HG03460 (cell line): ENCODE measurements around the gene ARHGEF39.
"Not testable (repeated sequence)": the region's sequence is repeated elsewhere in the genome, so short reads cannot be mapped to it uniquely, and the experiment has no call there.

ENCODE experiments used
- ATAC-seq: cut with Tn5 transposase; IDR thresholded peaks from one replicate; pipeline ENCODE4 v1.9.1; 2021; ENCODE audit not compliant: unreplicated experiment

The ARHGEF39 gene

GRCh38 chr9:35628389-35628991, 36.5 kb downstream of the ARHGEF39 start:
- ATAC-seq: no peak

DNA sequence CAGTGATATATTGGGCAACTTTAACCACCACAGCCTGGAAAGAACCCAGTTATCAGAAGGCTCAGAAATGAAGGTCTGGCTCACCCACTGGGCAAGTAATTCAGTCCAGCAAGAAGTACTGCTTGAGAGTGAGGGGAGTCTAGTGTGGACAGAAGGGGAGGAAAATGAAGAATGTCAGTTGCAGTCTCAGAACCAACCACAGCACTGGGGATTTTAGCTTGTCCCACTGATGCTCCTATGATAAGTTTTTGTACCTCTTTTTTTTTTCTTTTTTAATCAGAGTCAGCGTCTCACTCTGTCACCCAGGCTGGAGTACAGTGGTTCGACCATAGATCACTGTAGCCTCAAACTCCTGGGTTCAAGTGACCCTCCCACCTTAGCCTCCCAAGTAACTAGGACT, 37.4 kb downstream of the ARHGEF39 start:
- ATAC-seq: no peak

GRCh38 chr9:35619800-35620158, 45.2 kb downstream of the ARHGEF39 start:
- peak; percentile 52 for ATAC-seq

GRCh38 chr9:35618854-35619799, 45.9 kb downstream of the ARHGEF39 start:
- ATAC-seq: peak; percentile 55

DNA sequence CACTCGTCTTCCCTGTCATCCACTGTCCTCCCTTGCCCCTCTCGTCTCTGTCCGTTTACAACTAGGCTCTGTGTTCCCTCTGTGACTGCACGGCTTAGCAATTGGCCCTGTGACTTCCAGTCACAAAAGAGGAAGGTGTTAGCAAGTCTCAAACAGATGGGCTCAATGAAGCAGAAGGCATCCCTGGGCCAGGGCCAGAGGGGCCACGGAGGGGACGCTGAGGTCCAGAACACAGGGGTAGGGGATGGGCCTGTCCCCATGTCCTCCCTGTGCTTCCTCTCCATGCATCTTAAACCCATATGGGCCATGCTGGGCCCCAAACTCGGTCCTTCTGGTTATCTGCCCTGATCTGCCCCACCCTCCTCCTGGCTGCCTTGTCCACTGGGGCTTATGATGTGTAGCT, 46.7 kb downstream of the ARHGEF39 start, which contains the start of gene CD72:
Gene CD72 (minus strand): TSS at position 89 of the 403 bp plus-strand sequence. CDS start 110 bp downstream, outside the sequence.
- no peak for ATAC-seq

GRCh38 chr9:35617548-35617947, 47.4 kb downstream of the ARHGEF39 start:
- no peak for ATAC-seq

- ATAC-seq: peak; percentile 37
Observed at GRCh38 chr9:35616681-35617459, 48.1 kb downstream of the ARHGEF39 start.

GRCh38 chr9:35615981-35616680, 48.9 kb downstream of the ARHGEF39 start:
- no peak for ATAC-seq

DNA sequence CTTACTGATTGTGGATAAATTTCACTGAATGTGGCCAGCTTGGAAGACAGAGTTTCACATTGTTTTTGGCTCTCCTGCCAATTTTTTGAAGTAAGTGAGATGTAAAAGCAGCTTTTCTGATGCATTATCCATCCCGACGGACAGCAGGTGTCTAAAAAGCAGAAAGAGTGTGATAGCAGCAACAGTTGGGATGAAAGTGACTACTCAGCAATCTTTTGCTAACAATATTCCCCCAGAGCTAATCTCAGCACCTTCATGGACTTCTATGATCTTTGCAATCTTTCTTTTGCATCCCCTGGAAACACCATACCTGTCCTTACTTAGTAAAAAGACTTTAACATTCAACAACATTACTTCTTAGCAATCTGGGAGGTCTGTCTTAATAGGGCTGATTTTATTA, 52.2 kb downstream of the ARHGEF39 start:
- no peak for ATAC-seq

- not testable (repeated sequence) for ATAC-seq
Observed at GRCh38 chr9:35612066-35612465, 52.9 kb downstream of the ARHGEF39 start.

GRCh38 chr9:35611230-35611797, 53.7 kb downstream of the ARHGEF39 start:
- ATAC-seq: no peak

GRCh38 chr9:35609820-35610163, 55.2 kb downstream of the ARHGEF39 start:
- ATAC-seq: no peak
